GM12878 (cell line): Measurements from ENCODE around the gene LILRB2. TPM values are rescaled to one million over a fixed set of nuclear protein-coding genes. Genes with fewer than 3 reads are reported as not detected.

Experiments
- ATAC-seq: fragments of 200-7000 bp; cut with Tn5 transposase; 3 replicates; pipeline ENCODE4 v1.9.1; 2020; ENCODE audit warnings: mild to moderate bottlenecking, moderate library complexity
- BruUV-seq: library from RNA; stranded (reverse); fragments of 400-500 nt; replicated peaks from 2 replicates; lab custom pipeline; 2021; lab: Mats Ljungman, UMichigan
- CTCF ChIA-PET: fragments of 300-600 bp; sonication (Branson Sonifier 250); formaldehyde crosslinking; extraction: SDS; loops from one replicate; lab custom pipeline; 2021; ENCODE audit warnings: inconsistent platforms; lab: Yijun Ruan, JAX
- POLR2A ChIA-PET: fragments of 350-600 bp; formaldehyde crosslinking; extraction: SDS; loops from one replicate; lab custom pipeline; 2021; ENCODE audit warnings: inconsistent platforms; lab: Charles Lee
- RAD21 ChIA-PET: fragments of 300-600 bp; sonication (Branson Sonifier 250); formaldehyde crosslinking; loops from one replicate; lab custom pipeline; 2023; ENCODE audit warnings: antibody characterized with exemption; ENCODE audit not compliant: unreplicated experiment; lab: Charles Lee
- SMC1A ChIA-PET: fragments of 300-600 bp; sonication (Branson Sonifier 250); formaldehyde crosslinking; loops from one replicate; lab custom pipeline; 2023; ENCODE audit not compliant: unreplicated experiment, uncharacterized antibody; lab: Charles Lee
- DNase-seq: peaks from one replicate; pipeline ENCODE4 v3.0.0-alpha.2; 2011; ENCODE audit warnings: low read depth, low spot score
- FAIRE-seq: peaks from 3 replicates; lab custom pipeline; 2011; peaks lifted over from hg19 to GRCh38; lab: Jason Lieb, UNC
- H2AFZ ChIP-seq: 2 replicates; pipeline ENCODE4 v1.6.0; 2011; ENCODE audit warnings: low read depth, low read length, control low read depth; ENCODE audit not compliant: control insufficient read depth
- H3K27ac ChIP-seq: 2 replicates; pipeline ENCODE4 v1.5.1; 2011; ENCODE audit warnings: control low read depth; ENCODE audit not compliant: control insufficient read depth, insufficient read depth
- H3K27me3 ChIP-seq, 2 experiments: replicated peaks in 1 of 2; 2 replicates each; pipeline versions ENCODE4 v1.6.0 to v1.6.1; 2011; ENCODE audit warnings: low read length in 1 of 2; ENCODE audit not compliant: control insufficient read depth in 2 of 2, insufficient read depth in 2 of 2
- H3K36me3 ChIP-seq, 2 experiments: 2 replicates each; pipeline ENCODE4 v1.5.1; 2011; ENCODE audit warnings: low read length in 1 of 2; ENCODE audit not compliant: control insufficient read depth in 2 of 2, insufficient read depth in 2 of 2
- H3K4me1 ChIP-seq: 2 replicates; pipeline ENCODE4 v1.6.1; 2011; ENCODE audit warnings: mild to moderate bottlenecking, low read length, moderate library complexity, mixed read lengths; ENCODE audit not compliant: control insufficient read depth, insufficient read depth
- H3K4me2 ChIP-seq: 2 replicates; pipeline ENCODE4 v1.6.0; 2011; ENCODE audit warnings: control low read depth; ENCODE audit not compliant: control insufficient read depth, insufficient read depth
- H3K4me3 ChIP-seq: fragments of 200-600 bp; sonication (generic); 2 replicates; pipeline ENCODE4 v1.5.1; 2016
- H3K79me2 ChIP-seq: 2 replicates; pipeline ENCODE4 v1.6.0; 2011; ENCODE audit warnings: low read length; ENCODE audit not compliant: control insufficient read depth, insufficient read depth
- H3K9ac ChIP-seq: 2 replicates; pipeline ENCODE4 v1.8.0; 2011; ENCODE audit warnings: low read length, control low read depth, mixed read lengths; ENCODE audit not compliant: control insufficient read depth, insufficient read depth
- H3K9me3 ChIP-seq: replicated peaks from 3 replicates; pipeline ENCODE4 v1.5.1; 2011; ENCODE audit warnings: mild to moderate bottlenecking, low read length; ENCODE audit not compliant: control insufficient read depth, insufficient read depth
- H4K20me1 ChIP-seq: 2 replicates; pipeline ENCODE4 v1.6.0; 2011; ENCODE audit not compliant: control insufficient read depth, insufficient read depth
- ATF7 ChIP-seq: fragments of 450-650 bp; IDR thresholded peaks from 2 replicates; pipeline ENCODE4 v1.6.1; 2016; ENCODE audit warnings: low read depth, mild to moderate bottlenecking
- BACH1 ChIP-seq: fragments of 450-650 bp; IDR thresholded peaks from 2 replicates; pipeline ENCODE4 v1.6.1; 2017; ENCODE audit warnings: mild to moderate bottlenecking, borderline replicate concordance
- CHD2 ChIP-seq: IDR thresholded peaks from 2 replicates; pipeline ENCODE4 v1.6.1; 2011; ENCODE audit warnings: low read depth, low read length, improper control_type of control experiment, borderline replicate concordance
- CREM ChIP-seq: IDR thresholded peaks from 2 replicates; pipeline ENCODE4 v1.6.1; 2014; ENCODE audit warnings: antibody characterized with exemption, low read depth
- IKZF1 ChIP-seq: fragments of 450-650 bp; conservative IDR thresholded peaks from 2 replicates; pipeline ENCODE4 v1.6.1; 2017; ENCODE audit warnings: antibody characterized with exemption, mild to moderate bottlenecking
- IKZF2 ChIP-seq, 2 experiments: fragments of 450-650 bp; IDR thresholded peaks; 2 replicates each; pipeline ENCODE4 v1.6.1; 2017; ENCODE audit warnings: mild to moderate bottlenecking in 2 of 2, moderate library complexity in 2 of 2
- NFYB ChIP-seq: IDR thresholded peaks from 2 replicates; pipeline ENCODE4 v1.6.1; 2011; ENCODE audit warnings: low read depth, mild to moderate bottlenecking, low read length, improper control_type of control experiment, moderate library complexity; ENCODE audit not compliant: insufficient read depth
- RUNX3 ChIP-seq: IDR thresholded peaks from 2 replicates; pipeline ENCODE4 v1.6.1; 2012; ENCODE audit warnings: low read length, inconsistent platforms
- SMAD5 ChIP-seq: IDR thresholded peaks from 2 replicates; pipeline ENCODE4 v1.6.1; 2016; ENCODE audit warnings: antibody characterized with exemption, low read depth
- SMC3 ChIP-seq: IDR thresholded peaks from 2 replicates; pipeline ENCODE4 v1.6.1; 2011; ENCODE audit warnings: low read length, improper control_type of control experiment, borderline replicate concordance
- SREBF1 ChIP-seq: IDR thresholded peaks from 2 replicates; pipeline ENCODE4 v1.6.1; 2012; ENCODE audit warnings: mild to moderate bottlenecking, low read length
- SREBF2 ChIP-seq: IDR thresholded peaks from 2 replicates; pipeline ENCODE4 v1.6.1; 2012; ENCODE audit warnings: mild to moderate bottlenecking, low read length
- STAT1 ChIP-seq: fragments of 450-650 bp; conservative IDR thresholded peaks from 2 replicates; pipeline ENCODE4 v1.6.1; 2014; ENCODE audit warnings: antibody characterized with exemption, mild to moderate bottlenecking
- SUZ12 ChIP-seq: fragments of 200-600 bp; sonication (generic); IDR thresholded peaks from one replicate; pipeline ENCODE4 v1.6.1; 2018; ENCODE audit warnings: antibody characterized with exemption, mild to moderate bottlenecking; ENCODE audit not compliant: unreplicated experiment
- ZBED1 ChIP-seq: IDR thresholded peaks from 2 replicates; pipeline ENCODE4 v1.6.1; 2016; ENCODE audit warnings: borderline replicate concordance
- ZNF207 ChIP-seq: fragments of 450-650 bp; IDR thresholded peaks from 2 replicates; pipeline ENCODE4 v1.6.1; 2014; ENCODE audit warnings: antibody characterized with exemption, mild to moderate bottlenecking, borderline replicate concordance
- WGBS: methylation state at CpG from one replicate; pipeline ENCODE4 v1.1.6; 2016; ENCODE audit warnings: low lambda C conversion rate; ENCODE audit not compliant: insufficient replicate concordance, insufficient coverage; ENCODE audit errors: missing lambda C conversion rate; 5-methylcytosine and 5-hydroxymethylcytosine counted together
- in situ Hi-C: fragments of 300-500 bp; cut with MboI; formaldehyde crosslinking; loops from 9 replicates; pipeline ENCODE4 v1.14.3; 2018; ENCODE audit warnings: mixed read lengths
- intact Hi-C: fragments of 100-400 bp; cut with micrococcal nuclease; formaldehyde crosslinking; loops from one replicate; pipeline ENCODE4 v1.14.2; 2022; ENCODE audit not compliant: unreplicated experiment
- polyA plus RNA-seq, 11 experiments: library from polyadenylated mRNA; depleted of rRNA in 4 of 11; unstranded in 6 of 11; stranded (reverse) in 5 of 11; fragments of >200 nt; fragmentation: Nextera tagmentation in 4 of 11; fragmentation: Illumina TruSeq in 1 of 11; extraction: Ambion mirVana in 4 of 11; extraction: Trizol in 1 of 11; gene quantifications; 1 replicate in 1 of 11; 2 replicates in 10 of 11; pipeline versions ENCODE4 v1.2.1 to v1.2.3, GENCODE V29; 2011 to 2016; ENCODE audit warnings: inconsistent platforms in 2 of 11, missing spikeins in 2 of 11, low read depth in 1 of 11
- total RNA-seq, 4 experiments: library from RNA; depleted of rRNA in 3 of 4; stranded (reverse); fragments of >200 nt in 3 of 4; fragmentation: Illumina TruSeq in 1 of 4; extraction: Trizol in 1 of 4; gene quantifications; 2 replicates each; pipeline versions ENCODE4 v1.2.1 to v1.2.3, GENCODE V29; 2013 to 2021
- TF ChIP-seq, protein P1 (sequence below): fragments of 450-650 bp; IDR thresholded peaks from 2 replicates; pipeline ENCODE4 v1.6.1; 2017; ENCODE audit warnings: mild to moderate bottlenecking, low read depth, inconsistent platforms; ENCODE audit not compliant: poor library complexity, severe bottlenecking
- TF ChIP-seq, protein P2 (sequence below): fragments of 450-650 bp; formaldehyde crosslinking; IDR thresholded peaks from 2 replicates; pipeline ENCODE4 v1.5.0; 2022; ENCODE audit warnings: mild to moderate bottlenecking, missing genetic modification characterization
- TF ChIP-seq, protein P3 (sequence below): IDR thresholded peaks from 2 replicates; pipeline ENCODE4 v1.6.1; 2011; ENCODE audit warnings: low read depth, mild to moderate bottlenecking, low read length, moderate library complexity, borderline replicate concordance; ENCODE audit errors: extremely low read depth

Gene LILRB2
- total and polyA plus RNA-seq, 10 of the 15 experiments (the other 5 are each of a cell fraction or from before 2014, with no cell fraction given) = 0.08 to 0.18 (median 0.15) TPM; not detected in 4

DNA sequence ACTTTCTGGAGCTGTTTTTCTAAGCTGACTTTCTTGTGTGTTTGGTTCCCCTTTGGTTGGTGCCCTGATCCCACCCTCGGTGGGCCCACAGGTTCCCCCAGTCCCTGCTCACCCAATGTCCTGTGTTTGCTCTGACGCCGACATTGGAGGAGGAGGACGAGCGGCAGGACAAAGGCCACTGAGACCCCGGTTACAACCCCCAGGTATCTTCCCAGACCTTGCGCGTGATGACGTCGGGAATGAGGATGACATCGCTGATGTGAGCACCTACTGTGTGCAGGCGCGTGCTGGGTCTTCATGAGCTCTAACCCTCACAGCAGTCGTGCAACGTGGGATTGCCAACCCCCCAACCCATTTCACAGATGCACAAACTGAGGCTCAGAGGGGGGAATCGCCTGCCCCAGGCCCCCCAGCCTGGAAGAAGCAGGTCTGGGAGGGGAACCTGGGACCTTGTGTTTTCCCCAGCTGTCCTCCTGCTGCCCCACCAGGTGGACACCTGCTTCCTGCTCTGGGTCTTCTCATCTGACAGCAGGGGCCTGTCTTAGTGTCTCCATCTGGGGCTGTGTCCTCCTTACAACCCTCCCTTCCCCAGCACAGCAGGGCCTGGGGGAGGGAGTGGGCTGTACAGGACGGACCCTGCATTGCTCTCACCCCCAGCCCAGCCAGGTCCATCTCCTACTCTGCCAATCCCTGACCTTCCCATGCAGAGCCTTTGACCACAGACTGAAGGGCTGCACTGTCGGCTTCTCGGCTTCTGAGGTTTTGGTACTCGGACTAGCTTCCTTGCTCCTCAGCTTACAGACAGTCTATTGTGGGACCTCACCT lies 33.6 kb downstream of the LILRB2 start:
- intact Hi-C loops = no loop called here
- H3K4me2 ChIP-seq = no peak overlapping the region
- FAIRE-seq (no peak), DNase-seq (no peak), ATAC-seq (no peak)
- H3K9me3 ChIP-seq = no peaks in the 10 kb centered on the region
- TF ChIP-seq ZNF207 (no peak), SREBF2 (no peak), RUNX3 (no peak), CREM (no peak), ATF7 (no peak), NFYB (no peak), ZBED1 (no peak), CHD2 (no peak), IKZF1 (no peak), STAT1 (no peak), SMAD5 (no peak), BACH1 (no peak), SMC3 (no peak), SUZ12 (no peak), SREBF1 (no peak), IKZF2 (IDR thresholded peaks at IDR 0.05) (no peak)
- TF ChIP-seq, protein P1, sequence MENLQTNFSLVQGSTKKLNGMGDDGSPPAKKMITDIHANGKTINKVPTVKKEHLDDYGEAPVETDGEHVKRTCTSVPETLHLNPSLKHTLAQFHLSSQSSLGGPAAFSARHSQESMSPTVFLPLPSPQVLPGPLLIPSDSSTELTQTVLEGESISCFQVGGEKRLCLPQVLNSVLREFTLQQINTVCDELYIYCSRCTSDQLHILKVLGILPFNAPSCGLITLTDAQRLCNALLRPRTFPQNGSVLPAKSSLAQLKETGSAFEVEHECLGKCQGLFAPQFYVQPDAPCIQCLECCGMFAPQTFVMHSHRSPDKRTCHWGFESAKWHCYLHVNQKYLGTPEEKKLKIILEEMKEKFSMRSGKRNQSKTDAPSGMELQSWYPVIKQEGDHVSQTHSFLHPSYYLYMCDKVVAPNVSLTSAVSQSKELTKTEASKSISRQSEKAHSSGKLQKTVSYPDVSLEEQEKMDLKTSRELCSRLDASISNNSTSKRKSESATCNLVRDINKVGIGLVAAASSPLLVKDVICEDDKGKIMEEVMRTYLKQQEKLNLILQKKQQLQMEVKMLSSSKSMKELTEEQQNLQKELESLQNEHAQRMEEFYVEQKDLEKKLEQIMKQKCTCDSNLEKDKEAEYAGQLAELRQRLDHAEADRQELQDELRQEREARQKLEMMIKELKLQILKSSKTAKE = no peak
- TF ChIP-seq, protein P2, sequence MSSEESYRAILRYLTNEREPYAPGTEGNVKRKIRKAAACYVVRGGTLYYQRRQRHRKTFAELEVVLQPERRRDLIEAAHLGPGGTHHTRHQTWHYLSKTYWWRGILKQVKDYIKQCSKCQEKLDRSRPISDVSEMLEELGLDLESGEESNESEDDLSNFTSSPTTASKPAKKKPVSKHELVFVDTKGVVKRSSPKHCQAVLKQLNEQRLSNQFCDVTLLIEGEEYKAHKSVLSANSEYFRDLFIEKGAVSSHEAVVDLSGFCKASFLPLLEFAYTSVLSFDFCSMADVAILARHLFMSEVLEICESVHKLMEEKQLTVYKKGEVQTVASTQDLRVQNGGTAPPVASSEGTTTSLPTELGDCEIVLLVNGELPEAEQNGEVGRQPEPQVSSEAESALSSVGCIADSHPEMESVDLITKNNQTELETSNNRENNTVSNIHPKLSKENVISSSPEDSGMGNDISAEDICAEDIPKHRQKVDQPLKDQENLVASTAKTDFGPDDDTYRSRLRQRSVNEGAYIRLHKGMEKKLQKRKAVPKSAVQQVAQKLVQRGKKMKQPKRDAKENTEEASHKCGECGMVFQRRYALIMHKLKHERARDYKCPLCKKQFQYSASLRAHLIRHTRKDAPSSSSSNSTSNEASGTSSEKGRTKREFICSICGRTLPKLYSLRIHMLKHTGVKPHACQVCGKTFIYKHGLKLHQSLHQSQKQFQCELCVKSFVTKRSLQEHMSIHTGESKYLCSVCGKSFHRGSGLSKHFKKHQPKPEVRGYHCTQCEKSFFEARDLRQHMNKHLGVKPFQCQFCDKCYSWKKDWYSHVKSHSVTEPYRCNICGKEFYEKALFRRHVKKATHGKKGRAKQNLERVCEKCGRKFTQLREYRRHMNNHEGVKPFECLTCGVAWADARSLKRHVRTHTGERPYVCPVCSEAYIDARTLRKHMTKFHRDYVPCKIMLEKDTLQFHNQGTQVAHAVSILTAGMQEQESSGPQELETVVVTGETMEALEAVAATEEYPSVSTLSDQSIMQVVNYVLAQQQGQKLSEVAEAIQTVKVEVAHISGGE = no peak
- TF ChIP-seq, protein P3, sequence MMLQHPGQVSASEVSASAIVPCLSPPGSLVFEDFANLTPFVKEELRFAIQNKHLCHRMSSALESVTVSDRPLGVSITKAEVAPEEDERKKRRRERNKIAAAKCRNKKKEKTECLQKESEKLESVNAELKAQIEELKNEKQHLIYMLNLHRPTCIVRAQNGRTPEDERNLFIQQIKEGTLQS = no peak
- H3K27ac ChIP-seq = no peak overlapping the region
- BruUV-seq = no TSS peak
- no peak overlapping the region for H3K9ac ChIP-seq
- H2AFZ ChIP-seq = no peak overlapping the region
- POLR2A ChIA-PET = interaction anchor here (0.5 kb wide), 1 partner anchor 63 kb away, joined by 8 read pairs; no protein-coding TSS in a partner anchor
- CTCF ChIA-PET = no interaction called here
- in situ Hi-C loops = no loop called here
- no peaks in the 10 kb centered on the region for H3K79me2 ChIP-seq
- WGBS = 55% methylated on average over 20 of the region's 20 CpGs
- SMC1A ChIA-PET = no interaction called here
- H4K20me1 ChIP-seq = no peaks in the 10 kb centered on the region
- H3K36me3 ChIP-seq = no peaks in the 10 kb centered on the region
- H3K4me1 ChIP-seq = no peaks in the 10 kb centered on the region; the same call in 1 of the 2 replicates
- no peak overlapping the region for H3K4me3 ChIP-seq
- RAD21 ChIA-PET = no interaction called here
- no peaks in the 10 kb centered on the region; a peak in 1 of 4 replicates for H3K27me3 ChIP-seq
